Effector memory CD8-positive, alpha-beta T cell (primary cell): ENCODE results near the gene NTM.

Experiments used
- ATAC-seq: fragments of 150-1000 bp; cut with Tn5 transposase; replicated peaks from 2 replicates; pipeline ENCODE4 v1.10.0; 2021; ENCODE audit warnings: mild to moderate bottlenecking, moderate library complexity
- DNase-seq, 3 experiments: peaks; one replicate each; pipeline ENCODE4 v3.0.0; 2021
- H3K27ac Mint-ChIP-seq, 2 donors: one replicate each; pipeline ENCODE4 v1.8.0; 2022; ENCODE audit warnings: mild to moderate bottlenecking in 2 of 2, mixed read lengths in 2 of 2, moderate library complexity in 2 of 2
- H3K27me3 Mint-ChIP-seq, 2 donors: one replicate each; pipeline ENCODE4 v1.8.0; 2022; ENCODE audit warnings: mixed read lengths in 2 of 2
- H3K36me3 Mint-ChIP-seq: one replicate; pipeline ENCODE4 v1.8.0; 2022; ENCODE audit warnings: mild to moderate bottlenecking, moderate library complexity, mixed read lengths; ENCODE audit not compliant: insufficient read depth
- H3K4me1 Mint-ChIP-seq, 2 donors: one replicate each; pipeline ENCODE4 v1.8.0; 2022; ENCODE audit warnings: low read depth in 2 of 2, mixed read lengths in 2 of 2
- H3K4me3 Mint-ChIP-seq, 2 donors: one replicate each; pipeline ENCODE4 v1.8.0; 2022; ENCODE audit warnings: mild to moderate bottlenecking in 2 of 2, mixed read lengths in 2 of 2, moderate library complexity in 2 of 2
- H3K9me3 Mint-ChIP-seq, 2 donors: one replicate each; pipeline ENCODE4 v1.8.0; 2022; ENCODE audit warnings: mixed read lengths in 2 of 2

NTM gene

GRCh38 chr11:131840545-131840944 lies 470.1 kb downstream of the NTM start:
- no peaks in the 10 kb centered on the region for H3K36me3 Mint-ChIP-seq
- H3K4me1 Mint-ChIP-seq: no peaks in the 10 kb centered on the region
- ATAC-seq (no peak), DNase-seq (no peak)
- H3K27ac Mint-ChIP-seq: no peak overlapping the region
- H3K4me3 Mint-ChIP-seq: no peak overlapping the region
- H3K9me3 Mint-ChIP-seq: peaks cover 11 to 16% of the 10 kb centered on the region in 2 donors
- H3K27me3 Mint-ChIP-seq: no peaks in the 10 kb centered on the region

- ATAC-seq (no peak), DNase-seq (no peak)
- Mint-ChIP-seq H3K9me3 (peaks cover 11 to 16% of the 10 kb centered on the region in 2 donors), H3K4me3 (no peak overlapping the region), H3K4me1 (no peaks in the 10 kb centered on the region), H3K27ac (no peak overlapping the region), H3K36me3 (no peaks in the 10 kb centered on the region), H3K27me3 (no peaks in the 10 kb centered on the region)
Observed at GRCh38 chr11:131841028-131841427, 470.6 kb downstream of the NTM start.

GRCh38 chr11:131841925-131842635 lies 471.7 kb downstream of the NTM start:
- Mint-ChIP-seq H3K27me3 (no peaks in the 10 kb centered on the region), H3K4me1 (no peaks in the 10 kb centered on the region), H3K9me3 (peaks cover 12 to 16% of the 10 kb centered on the region in 2 donors), H3K27ac (no peak overlapping the region), H3K36me3 (no peaks in the 10 kb centered on the region), H3K4me3 (no peak overlapping the region)
- DNase-seq: no peak
- no peak for ATAC-seq

GRCh38 chr11:131845255-131845654 lies 474.8 kb downstream of the NTM start:
- ATAC-seq (no peak), DNase-seq (no peak)
- Mint-ChIP-seq H3K4me1 (no peaks in the 10 kb centered on the region), H3K27ac (no peak overlapping the region), H3K36me3 (no peaks in the 10 kb centered on the region), H3K9me3 (peaks cover 7 to 13% of the 10 kb centered on the region in 2 donors), H3K27me3 (no peaks in the 10 kb centered on the region), H3K4me3 (no peak overlapping the region)

GRCh38 chr11:131849485-131849884 lies 479.1 kb downstream of the NTM start:
- Mint-ChIP-seq H3K4me1 (no peaks in the 10 kb centered on the region), H3K4me3 (no peak overlapping the region), H3K36me3 (no peaks in the 10 kb centered on the region), H3K9me3 (peaks cover 8 to 12% of the 10 kb centered on the region in 2 donors), H3K27me3 (no peaks in the 10 kb centered on the region), H3K27ac (no peak overlapping the region)
- ATAC-seq (no peak), DNase-seq (no peak)

- no peaks in the 10 kb centered on the region for H3K27me3 Mint-ChIP-seq
- ATAC-seq: no peak
- no peaks in the 10 kb centered on the region for H3K36me3 Mint-ChIP-seq
- H3K27ac Mint-ChIP-seq: no peak overlapping the region
- no peaks in the 10 kb centered on the region for H3K4me1 Mint-ChIP-seq
- no peak overlapping the region for H3K4me3 Mint-ChIP-seq
- no peak for DNase-seq
- peaks cover 8 to 12% of the 10 kb centered on the region in 2 donors for H3K9me3 Mint-ChIP-seq
Observed at GRCh38 chr11:131850507-131850906, 480.1 kb downstream of the NTM start.

- Mint-ChIP-seq H3K9me3 (peaks cover 7 to 12% of the 10 kb centered on the region in 2 donors), H3K4me3 (no peak overlapping the region), H3K4me1 (no peaks in the 10 kb centered on the region), H3K36me3 (no peaks in the 10 kb centered on the region), H3K27ac (no peak overlapping the region), H3K27me3 (no peaks in the 10 kb centered on the region)
- ATAC-seq: no peak
- DNase-seq: no peak
Observed at GRCh38 chr11:131851964-131852755, 481.7 kb downstream of the NTM start.

GRCh38 chr11:131852757-131853156 lies 482.3 kb downstream of the NTM start:
- Mint-ChIP-seq H3K4me3 (no peak overlapping the region), H3K4me1 (no peaks in the 10 kb centered on the region), H3K9me3 (peaks cover 7 to 12% of the 10 kb centered on the region in 2 donors), H3K27me3 (no peaks in the 10 kb centered on the region), H3K27ac (no peak overlapping the region), H3K36me3 (no peaks in the 10 kb centered on the region)
- ATAC-seq (no peak), DNase-seq (no peak)

GRCh38 chr11:131854391-131854790 lies 484.0 kb downstream of the NTM start:
- Mint-ChIP-seq H3K27ac (no peak overlapping the region), H3K27me3 (no peaks in the 10 kb centered on the region), H3K36me3 (no peaks in the 10 kb centered on the region), H3K9me3 (peaks cover 1 to 12% of the 10 kb centered on the region in 2 donors), H3K4me1 (no peaks in the 10 kb centered on the region), H3K4me3 (no peak overlapping the region)
- DNase-seq (no peak), ATAC-seq (no peak)

- H3K9me3 Mint-ChIP-seq: peaks cover 4 to 12% of the 10 kb centered on the region in 2 donors
- DNase-seq: no peak
- no peak for ATAC-seq
- no peak overlapping the region for H3K27ac Mint-ChIP-seq
- no peaks in the 10 kb centered on the region for H3K36me3 Mint-ChIP-seq
- H3K27me3 Mint-ChIP-seq: no peaks in the 10 kb centered on the region
- H3K4me1 Mint-ChIP-seq: no peaks in the 10 kb centered on the region
- H3K4me3 Mint-ChIP-seq: no peak overlapping the region
Observed at GRCh38 chr11:131855320-131855719, 484.9 kb downstream of the NTM start.

- H3K27me3 Mint-ChIP-seq: no peaks in the 10 kb centered on the region
- no peaks in the 10 kb centered on the region for H3K4me1 Mint-ChIP-seq
- H3K36me3 Mint-ChIP-seq: no peaks in the 10 kb centered on the region
- DNase-seq (no peak), ATAC-seq (no peak)
- peaks cover 4 to 12% of the 10 kb centered on the region in 2 donors for H3K9me3 Mint-ChIP-seq
- no peak overlapping the region for H3K4me3 Mint-ChIP-seq
- H3K27ac Mint-ChIP-seq: no peak overlapping the region
Observed at GRCh38 chr11:131857246-131857645, 486.8 kb downstream of the NTM start.

- no peak for ATAC-seq
- Mint-ChIP-seq H3K9me3 (peaks cover 2 to 5% of the 10 kb centered on the region in 2 donors), H3K4me3 (no peak overlapping the region), H3K4me1 (no peaks in the 10 kb centered on the region), H3K27ac (no peak overlapping the region), H3K36me3 (no peaks in the 10 kb centered on the region), H3K27me3 (no peaks in the 10 kb centered on the region)
- DNase-seq: no peak
Observed at GRCh38 chr11:131858505-131858904, 488.1 kb downstream of the NTM start.

GRCh38 chr11:131859538-131860210 lies 489.3 kb downstream of the NTM start:
- H3K27me3 Mint-ChIP-seq: no peaks in the 10 kb centered on the region
- no peak overlapping the region for H3K27ac Mint-ChIP-seq
- H3K4me1 Mint-ChIP-seq: no peaks in the 10 kb centered on the region
- no peaks in the 10 kb centered on the region for H3K36me3 Mint-ChIP-seq
- no peak for ATAC-seq
- H3K9me3 Mint-ChIP-seq: peaks cover 5 to 7% of the 10 kb centered on the region in 2 donors
- no peak for DNase-seq
- H3K4me3 Mint-ChIP-seq: no peak overlapping the region
